Duodenal mucosa (tissue), 2 donors: ENCODE results near the gene FBXO42.
A peak's percentile ranks its signal among the peaks of the same experiment; 100 is the strongest.
"Not testable (repeated sequence)": the region's sequence is repeated elsewhere in the genome, so short reads cannot be mapped to it uniquely, and the experiment has no call there.

Experiments
- H3K27ac ChIP-seq: one replicate; pipeline ENCODE4 v1.7.0; 2013; ENCODE audit warnings: low read depth, low read length
- H3K27me3 ChIP-seq, 2 donors: one replicate each; pipeline ENCODE4 v1.7.0; 2013; ENCODE audit warnings: low read length in 2 of 2, control low read depth in 1 of 2; ENCODE audit not compliant: insufficient read depth in 2 of 2, control insufficient read depth in 1 of 2
- H3K36me3 ChIP-seq, 2 donors: one replicate each; pipeline ENCODE4 v1.7.0; 2013; ENCODE audit warnings: low read length in 2 of 2, control low read depth in 1 of 2; ENCODE audit not compliant: insufficient read depth in 2 of 2, control insufficient read depth in 1 of 2
- H3K4me1 ChIP-seq, 2 donors: one replicate each; pipeline ENCODE4 v1.7.0; 2013; ENCODE audit warnings: low read length in 2 of 2, control low read depth in 1 of 2; ENCODE audit not compliant: insufficient read depth in 2 of 2, control insufficient read depth in 1 of 2
- H3K4me3 ChIP-seq, 2 donors: one replicate each; pipeline ENCODE4 v1.7.0; 2013; ENCODE audit warnings: low read length in 2 of 2, low read depth in 1 of 2
- H3K9ac ChIP-seq, 2 donors: one replicate each; pipeline ENCODE4 v1.7.0; 2013; ENCODE audit warnings: low read length in 2 of 2, low read depth in 1 of 2
- H3K9me3 ChIP-seq, 2 donors: one replicate each; pipeline ENCODE4 v1.7.0; 2013; ENCODE audit warnings: low read length in 2 of 2, control low read depth in 1 of 2; ENCODE audit not compliant: control insufficient read depth in 1 of 2

The FBXO42 gene

DNA sequence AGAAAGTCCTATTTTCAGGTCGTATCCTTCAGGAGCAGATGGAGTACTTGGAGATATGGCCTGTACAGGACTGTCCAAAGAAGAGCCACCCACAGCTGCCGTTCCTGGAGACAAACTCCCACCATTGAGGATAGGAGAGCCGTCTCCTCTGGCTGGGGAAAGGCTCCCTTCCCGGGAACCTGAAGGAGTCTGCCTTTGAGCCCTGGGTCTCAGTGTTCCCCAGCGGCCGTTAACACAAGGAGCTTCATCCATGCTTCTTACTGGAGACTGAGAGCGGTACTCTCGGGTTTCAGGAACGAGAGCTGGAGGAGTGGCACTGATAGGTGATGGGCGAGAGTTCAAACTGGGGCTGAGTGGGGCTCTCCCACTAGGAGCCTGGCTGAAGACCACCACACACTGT, 100.9 kb downstream of the FBXO42 start:
- Histone ChIP-seq H3K36me3 (peaks cover 41 to 51% of the 10 kb centered on the region in 2 donors), H3K4me1 (peaks cover 16 to 23% of the 10 kb centered on the region in 2 donors), H3K9me3 (no peaks in the 10 kb centered on the region), H3K4me3 (no peak overlapping the region), H3K27ac (no peak overlapping the region), H3K27me3 (no peaks in the 10 kb centered on the region), H3K9ac (no peak overlapping the region)

DNA sequence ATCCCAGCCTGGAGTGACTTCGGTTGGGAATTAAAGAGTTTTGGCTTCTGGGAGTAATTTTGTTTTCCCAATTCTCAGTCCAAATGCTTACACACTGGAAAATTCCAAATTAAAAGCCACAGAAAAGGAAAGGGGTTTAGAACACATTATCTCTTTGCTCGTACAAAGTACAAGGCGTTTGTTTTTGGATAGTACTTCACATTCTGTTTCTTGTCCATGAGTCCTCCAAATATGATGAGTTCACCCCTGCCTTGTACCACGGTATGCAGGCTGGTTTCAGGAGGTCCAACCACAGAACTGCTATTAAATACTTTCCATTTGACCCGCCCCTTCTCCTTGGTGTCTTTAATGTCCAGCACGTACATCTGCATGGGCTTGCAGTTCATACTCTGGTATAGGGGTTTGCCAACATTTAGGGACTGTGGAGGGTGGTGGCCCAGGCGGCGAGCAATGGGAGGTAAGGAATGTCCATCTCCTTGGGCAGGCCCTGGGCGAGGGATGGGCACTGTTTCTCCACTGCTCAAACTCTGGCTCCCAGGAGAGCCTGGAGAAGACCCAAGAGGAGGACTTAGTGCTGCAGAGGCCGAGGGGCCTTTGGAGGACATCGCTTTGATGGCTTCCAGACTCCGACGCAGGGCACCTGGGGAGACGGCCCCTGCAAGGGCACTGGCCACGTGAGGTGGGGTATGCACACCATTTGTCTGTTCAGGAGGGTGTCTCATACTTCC, 101.6 kb downstream of the FBXO42 start:
- Histone ChIP-seq H3K9ac (no peak overlapping the region), H3K27ac (no peak overlapping the region), H3K4me3 (no peak overlapping the region), H3K36me3 (peaks cover 42 to 51% of the 10 kb centered on the region in 2 donors), H3K4me1 (peaks cover 16 to 23% of the 10 kb centered on the region in 2 donors), H3K9me3 (no peaks in the 10 kb centered on the region), H3K27me3 (no peaks in the 10 kb centered on the region)

DNA sequence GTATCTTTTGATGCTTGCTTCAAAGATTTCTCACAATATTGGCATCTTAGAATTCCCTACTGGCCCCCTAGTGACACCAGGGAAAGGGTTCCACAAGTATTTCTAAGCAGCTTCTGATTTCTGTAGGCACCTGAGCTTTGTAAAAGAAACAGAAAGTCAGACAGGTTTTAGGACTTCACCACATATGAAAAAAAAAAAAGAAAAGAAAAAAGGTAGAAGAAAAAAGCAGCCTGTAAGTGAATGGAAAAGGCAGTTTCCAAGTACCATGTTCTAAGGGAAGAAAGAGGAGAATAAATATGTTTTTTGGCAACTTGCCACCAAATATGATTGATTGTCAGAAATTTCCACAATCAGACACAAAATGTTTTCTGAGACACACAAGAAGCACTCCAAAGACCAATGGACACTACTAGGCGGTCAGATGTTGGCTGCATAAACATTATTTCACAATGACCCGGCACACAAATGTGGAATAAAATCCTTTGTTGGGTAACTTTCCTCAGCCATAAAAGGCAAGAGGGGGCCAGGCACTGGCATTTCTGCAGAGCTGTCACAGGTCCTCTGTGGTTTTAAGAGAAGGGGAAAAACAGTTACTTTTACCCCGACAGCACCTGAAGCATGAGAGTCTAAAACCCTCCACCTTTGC, 102.6 kb downstream of the FBXO42 start:
- H3K9ac ChIP-seq: no peak overlapping the region
- peaks cover 16 to 23% of the 10 kb centered on the region in 2 donors for H3K4me1 ChIP-seq
- H3K36me3 ChIP-seq: peaks cover 40 to 46% of the 10 kb centered on the region in 2 donors
- H3K27me3 ChIP-seq: no peaks in the 10 kb centered on the region
- no peaks in the 10 kb centered on the region for H3K9me3 ChIP-seq
- H3K4me3 ChIP-seq: no peak overlapping the region
- H3K27ac ChIP-seq: no peak overlapping the region

DNA sequence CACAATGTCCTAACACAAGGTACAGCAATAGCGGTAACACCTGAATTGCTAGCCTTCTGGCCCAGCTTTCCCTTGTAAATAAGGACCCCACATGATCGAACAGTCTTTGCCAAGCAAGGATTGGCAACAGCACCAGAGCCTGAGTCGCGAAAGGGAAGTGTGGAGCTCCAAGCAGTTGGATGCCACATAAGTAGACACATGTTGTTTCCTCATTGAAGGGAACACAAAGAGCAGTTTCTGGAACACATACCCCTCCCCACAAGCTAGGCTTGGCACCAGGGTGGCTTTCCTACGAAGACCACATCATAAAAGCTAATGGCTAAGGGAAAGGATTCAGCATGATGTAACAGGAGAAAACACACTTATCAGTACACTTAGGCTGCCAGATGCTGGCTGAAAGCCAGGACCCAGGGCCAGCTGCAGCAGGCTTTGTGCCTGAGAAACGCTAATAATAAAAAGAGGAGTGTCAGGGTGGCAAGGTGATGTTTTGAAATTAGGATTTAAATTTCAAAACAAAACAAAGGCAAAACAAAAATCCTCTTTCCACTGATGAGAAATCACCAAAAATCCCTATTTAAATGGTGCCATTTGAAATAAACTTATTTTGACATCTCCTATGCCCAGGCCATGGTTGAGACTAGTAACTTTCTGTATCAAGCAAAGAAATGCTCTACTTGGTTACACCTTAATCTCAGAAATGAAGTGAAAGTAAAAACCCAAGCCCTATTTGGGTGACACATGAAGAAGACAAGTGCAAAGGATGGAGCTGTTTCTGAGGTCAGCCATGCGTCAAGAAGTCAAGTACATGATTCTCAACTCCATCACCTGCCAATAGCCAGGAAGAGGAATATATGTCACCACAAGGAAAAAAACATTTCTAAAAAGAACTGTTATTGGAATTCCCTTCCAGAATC, 103.4 kb downstream of the FBXO42 start:
- no peak overlapping the region for H3K27ac ChIP-seq
- H3K9me3 ChIP-seq: no peaks in the 10 kb centered on the region
- H3K4me3 ChIP-seq: no peak overlapping the region
- H3K36me3 ChIP-seq: peaks cover 34 to 37% of the 10 kb centered on the region in 2 donors
- no peaks in the 10 kb centered on the region for H3K27me3 ChIP-seq
- H3K4me1 ChIP-seq: peaks cover 21 to 23% of the 10 kb centered on the region in 2 donors
- H3K9ac ChIP-seq: peak overlapping the region in 1 of 2 donors; percentile 4

DNA sequence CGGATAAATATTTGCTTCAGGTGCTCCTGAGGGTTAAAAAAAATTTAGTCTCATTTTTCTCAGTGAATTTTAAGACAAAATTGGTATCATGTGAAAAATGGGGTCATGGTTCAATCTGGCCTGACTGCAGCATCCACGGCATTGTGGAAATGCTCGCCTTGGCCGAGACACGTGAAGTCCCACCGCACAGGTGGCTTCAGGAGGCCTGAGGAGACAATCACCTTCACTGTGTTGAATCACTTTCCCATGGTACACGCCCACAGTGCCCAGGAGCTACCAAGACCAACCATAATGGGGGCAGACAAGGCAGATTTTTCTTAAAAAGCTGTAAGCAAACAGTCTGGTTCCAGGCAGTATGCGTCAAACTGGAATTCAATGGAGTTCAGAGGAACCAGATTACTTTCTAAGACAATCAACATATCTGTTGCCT, 104.3 kb downstream of the FBXO42 start:
- peaks cover 26 to 32% of the 10 kb centered on the region in 2 donors for H3K36me3 ChIP-seq
- H3K4me1 ChIP-seq: peaks cover 21 to 23% of the 10 kb centered on the region in 2 donors

DNA sequence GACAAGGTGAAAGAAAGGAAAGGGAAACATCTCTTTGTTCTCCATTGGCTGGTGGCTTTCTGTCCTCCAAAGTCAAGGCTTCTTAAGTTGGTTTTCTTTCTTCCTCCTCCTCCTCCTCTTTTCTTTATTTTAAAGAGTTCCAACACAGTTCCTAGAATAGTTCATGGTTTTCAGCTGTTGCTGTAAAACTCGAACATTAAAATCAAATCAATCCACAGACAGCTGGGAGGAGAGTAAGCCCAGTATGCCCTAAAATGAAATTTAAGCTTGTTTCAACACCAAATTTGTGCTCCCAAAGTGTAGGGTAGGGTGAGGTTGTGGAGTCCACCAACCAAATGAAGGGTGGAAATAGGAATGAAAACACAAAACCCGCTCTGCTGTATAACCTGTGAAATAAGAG, 104.8 kb downstream of the FBXO42 start:
- peaks cover 22 to 32% of the 10 kb centered on the region in 2 donors for H3K36me3 ChIP-seq
- H3K4me1 ChIP-seq: peaks cover 21 to 23% of the 10 kb centered on the region in 2 donors
- no peak overlapping the region for H3K27ac ChIP-seq

More for the DNA sequence above, 104.3 kb downstream of the FBXO42 start:
- no peak overlapping the region for H3K27ac ChIP-seq
- H3K9me3 ChIP-seq: no peaks in the 10 kb centered on the region
- peak overlapping the region in 1 of 2 donors; percentile 4 for H3K9ac ChIP-seq
- no peak overlapping the region for H3K4me3 ChIP-seq
- no peaks in the 10 kb centered on the region for H3K27me3 ChIP-seq

DNA sequence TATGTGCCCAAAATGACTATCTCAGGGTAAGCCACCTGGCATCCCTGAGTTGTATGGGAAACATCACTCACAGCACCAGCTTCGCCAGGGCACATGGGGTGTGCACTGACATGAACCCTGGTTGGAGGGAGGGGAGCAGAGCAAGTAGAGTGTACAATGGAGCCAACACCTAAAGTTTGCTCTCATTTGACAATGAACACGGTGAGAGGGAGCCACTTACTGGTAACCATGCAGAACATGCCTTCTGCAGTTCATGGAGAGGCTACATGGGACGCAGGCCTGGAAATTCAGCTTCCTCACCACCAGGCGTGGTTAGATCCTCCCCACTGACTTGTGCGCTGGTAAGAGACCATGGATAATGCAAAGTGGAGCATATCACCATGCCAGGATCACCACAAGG, 105.3 kb downstream of the FBXO42 start:
- Histone ChIP-seq H3K36me3 (peaks cover 17 to 32% of the 10 kb centered on the region in 2 donors), H3K4me3 (no peak overlapping the region), H3K27ac (no peak overlapping the region), H3K9ac (no peak overlapping the region), H3K9me3 (no peaks in the 10 kb centered on the region), H3K27me3 (no peaks in the 10 kb centered on the region), H3K4me1 (peaks cover 21 to 23% of the 10 kb centered on the region in 2 donors)

More for the DNA sequence above, 104.8 kb downstream of the FBXO42 start:
- no peaks in the 10 kb centered on the region for H3K27me3 ChIP-seq
- H3K4me3 ChIP-seq: no peak overlapping the region
- H3K9me3 ChIP-seq: no peaks in the 10 kb centered on the region
- H3K9ac ChIP-seq: no peak overlapping the region

DNA sequence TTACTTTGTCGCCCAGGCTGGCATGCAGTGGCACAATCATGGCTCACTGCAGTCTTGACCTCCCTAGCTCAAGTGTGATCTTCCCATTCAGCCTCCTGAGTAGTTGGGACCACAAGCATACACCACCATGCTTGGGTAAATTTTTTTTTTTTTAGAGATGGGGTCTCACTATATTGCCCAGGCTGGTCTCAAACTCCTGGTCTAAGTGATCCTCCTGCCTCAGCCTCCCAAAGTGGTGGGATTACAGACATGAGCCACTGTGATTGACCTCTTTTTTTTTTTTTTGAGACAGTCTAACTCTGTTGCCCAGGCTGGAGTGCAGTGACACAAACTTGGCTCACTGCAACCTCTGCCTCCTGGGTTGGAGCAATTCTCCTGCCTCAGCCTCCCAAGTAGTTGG, 106.0 kb downstream of the FBXO42 start:
- not testable (repeated sequence) for H3K9ac ChIP-seq, H3K4me3 ChIP-seq, H3K9me3 ChIP-seq, H3K27me3 ChIP-seq, H3K27ac ChIP-seq
- peaks cover 17 to 26% of the 10 kb centered on the region in 2 donors for H3K36me3 ChIP-seq
- peaks cover 21 to 23% of the 10 kb centered on the region in 2 donors for H3K4me1 ChIP-seq

DNA sequence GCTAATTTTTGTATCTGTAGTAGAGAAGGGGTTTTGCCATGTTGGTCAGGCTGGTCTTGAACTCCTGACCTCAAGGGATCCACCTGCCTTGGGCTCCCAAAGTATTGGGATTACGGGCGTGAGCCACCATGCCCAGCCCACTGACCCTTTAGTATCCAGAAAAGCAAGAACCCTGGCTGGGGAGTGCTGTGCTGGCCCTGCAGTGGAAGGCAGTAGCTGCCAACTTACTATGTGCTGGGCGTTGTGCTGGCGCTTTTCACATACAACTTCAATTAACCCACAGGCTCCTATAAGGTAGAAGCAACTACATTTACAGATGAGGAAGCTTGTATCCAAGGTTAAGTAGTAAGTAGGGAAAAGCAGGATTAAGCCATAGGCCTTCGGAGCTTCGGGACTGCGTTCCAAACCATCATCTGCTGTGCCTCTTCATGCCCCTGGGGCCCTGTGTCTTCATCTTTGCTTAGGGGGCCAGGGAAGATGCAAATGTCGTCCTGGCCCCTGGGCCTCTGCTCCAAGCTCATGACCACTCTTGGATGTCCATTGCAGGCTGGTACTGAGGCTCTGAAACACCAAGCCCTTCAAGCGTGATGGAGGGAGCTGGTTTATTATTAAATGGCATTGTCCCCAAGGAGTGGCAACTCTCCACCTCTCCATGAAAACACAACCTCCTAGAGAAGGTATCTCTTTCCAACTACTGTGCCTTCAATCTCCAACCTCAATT, 106.6 kb downstream of the FBXO42 start:
- Histone ChIP-seq H3K9me3 (no peaks in the 10 kb centered on the region), H3K4me1 (peaks cover 21 to 23% of the 10 kb centered on the region in 2 donors), H3K36me3 (peaks cover 11 to 20% of the 10 kb centered on the region in 2 donors), H3K9ac (no peak overlapping the region), H3K4me3 (no peak overlapping the region), H3K27me3 (no peaks in the 10 kb centered on the region), H3K27ac (no peak overlapping the region)
